Type B pancreatic cell (in vitro differentiated cells): ENCODE results near the gene TUBGCP6. TPM values are rescaled to one million over a fixed set of nuclear protein-coding genes. Genes with fewer than 3 reads are reported as not detected.
A peak's percentile ranks its signal among the peaks of the same experiment; 100 is the strongest.

ENCODE experiments used
- DNase-seq: peaks from one replicate; pipeline ENCODE4 v3.0.0; 2021; ENCODE audit warnings: mixed read lengths; ENCODE audit not compliant: unreplicated experiment; ENCODE audit errors: extremely low spot score
- H3K27ac Mint-ChIP-seq: 2 replicates; pipeline ENCODE4 v1.8.0; 2021; ENCODE audit warnings: mild to moderate bottlenecking, mixed read lengths
- H3K27me3 Mint-ChIP-seq: 2 replicates; pipeline ENCODE4 v1.8.0; 2021; ENCODE audit warnings: mixed read lengths
- H3K36me3 Mint-ChIP-seq: 2 replicates; pipeline ENCODE4 v1.8.0; 2021; ENCODE audit warnings: mixed read lengths
- H3K4me1 Mint-ChIP-seq: one replicate; pipeline ENCODE4 v1.8.0; 2021; ENCODE audit warnings: mixed read lengths; ENCODE audit not compliant: unreplicated experiment
- H3K4me3 Mint-ChIP-seq: 2 replicates; pipeline ENCODE4 v1.8.0; 2021; ENCODE audit warnings: mild to moderate bottlenecking, mixed read lengths
- H3K9me3 Mint-ChIP-seq: 2 replicates; pipeline ENCODE4 v1.8.0; 2021; ENCODE audit warnings: mixed read lengths
- CTCF ChIP-seq: fragments of 200-600 bp; sonication (generic); conservative IDR thresholded peaks from 2 replicates; pipeline ENCODE4 v1.5.0; 2021; ENCODE audit warnings: antibody characterized with exemption, mild to moderate bottlenecking
- total RNA-seq: library from RNA; stranded (reverse); gene quantifications from 2 replicates; pipeline ENCODE4 v1.2.1, GENCODE V29; 2021; ENCODE audit warnings: low replicate concordance

Gene TUBGCP6
- total RNA-seq, 1 donor from 2014 or later, result 51.4 TPM

- Mint-ChIP-seq H3K9me3 (no peaks in the 10 kb centered on the region), H3K4me3 (no peak overlapping the region), H3K27me3 (peaks cover 2% of the 10 kb centered on the region), H3K27ac (no peak overlapping the region), H3K36me3 (no peaks in the 10 kb centered on the region), H3K4me1 (peaks cover 5% of the 10 kb centered on the region)
- DNase-seq, result no peak
- TF ChIP-seq CTCF, result no peak
These were observed 66.4 kb downstream of the TUBGCP6 start for GRCh38 chr22:50178471-50178864.

GRCh38 chr22:50177537-50178470 is 67.0 kb downstream of the TUBGCP6 start:
- H3K4me3 Mint-ChIP-seq, result no peak overlapping the region
- no peak overlapping the region for H3K27ac Mint-ChIP-seq
- no peaks in the 10 kb centered on the region for H3K36me3 Mint-ChIP-seq
- peak; percentile 71 for DNase-seq
- no peaks in the 10 kb centered on the region for H3K9me3 Mint-ChIP-seq
- peaks cover 2% of the 10 kb centered on the region for H3K27me3 Mint-ChIP-seq
- TF ChIP-seq CTCF, result no peak
- peaks cover 5% of the 10 kb centered on the region for H3K4me1 Mint-ChIP-seq

GRCh38 chr22:50176850-50177536 is 67.8 kb downstream of the TUBGCP6 start:
- peaks cover 5% of the 10 kb centered on the region for H3K4me1 Mint-ChIP-seq
- no peaks in the 10 kb centered on the region for H3K36me3 Mint-ChIP-seq
- DNase-seq, result no peak
- no peak overlapping the region for H3K4me3 Mint-ChIP-seq
- H3K9me3 Mint-ChIP-seq, result no peaks in the 10 kb centered on the region
- TF ChIP-seq CTCF, result no peak
- peaks cover 10% of the 10 kb centered on the region for H3K27me3 Mint-ChIP-seq
- H3K27ac Mint-ChIP-seq, result no peak overlapping the region

- TF ChIP-seq CTCF, result no peak
- Mint-ChIP-seq H3K4me3 (no peak overlapping the region), H3K27me3 (peaks cover 14% of the 10 kb centered on the region), H3K27ac (no peak overlapping the region), H3K4me1 (peaks cover 5% of the 10 kb centered on the region), H3K36me3 (no peaks in the 10 kb centered on the region), H3K9me3 (no peaks in the 10 kb centered on the region)
- no peak for DNase-seq
These were observed 68.6 kb downstream of the TUBGCP6 start for GRCh38 chr22:50175921-50176849.

GRCh38 chr22:50175191-50175461 is 69.7 kb downstream of the TUBGCP6 start:
- Mint-ChIP-seq H3K27me3 (peaks cover 17% of the 10 kb centered on the region), H3K9me3 (no peaks in the 10 kb centered on the region), H3K4me1 (peaks cover 5% of the 10 kb centered on the region), H3K27ac (no peak overlapping the region), H3K4me3 (no peak overlapping the region), H3K36me3 (no peaks in the 10 kb centered on the region)
- no peak for TF ChIP-seq CTCF
- DNase-seq, result no peak
